NCI-H446 treated with DMSO at 0.1 percent for 48 hours (cell line): ENCODE measurements around the gene SKAP2.

ENCODE experiments used
- DNase-seq: peaks from one replicate; lab custom pipeline; 2025; lab: John Stamatoyannopoulos, UW

SKAP2 gene

DNA sequence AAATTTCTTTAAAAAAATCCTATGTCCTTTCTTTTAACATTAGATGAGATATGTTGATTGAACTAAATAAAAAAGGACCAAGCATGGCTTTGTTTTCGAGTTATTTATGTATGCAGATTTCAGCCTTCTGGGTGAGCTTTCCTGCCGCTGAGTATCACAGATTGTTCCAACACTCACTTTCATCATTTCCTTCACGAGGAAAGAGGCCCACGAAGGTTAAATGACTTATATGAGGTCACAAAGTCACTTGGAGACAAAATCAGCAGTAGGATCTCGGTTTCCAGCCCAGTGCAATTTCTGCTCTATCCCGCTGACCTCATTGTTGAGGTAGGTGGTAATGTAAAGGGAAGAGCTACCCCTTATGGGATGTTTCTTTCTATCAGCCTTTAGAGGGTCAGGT, 226.8 kb downstream of the SKAP2 start:
- DNase-seq = no peak

- DNase-seq = no peak
These were observed 227.6 kb downstream of the SKAP2 start for GRCh38 chr7:26636808-26637207.

- DNase-seq = no peak
These were observed 230.8 kb downstream of the SKAP2 start for GRCh38 chr7:26633557-26633956.

GRCh38 chr7:26631601-26632000, 232.8 kb downstream of the SKAP2 start:
- DNase-seq = no peak

DNA sequence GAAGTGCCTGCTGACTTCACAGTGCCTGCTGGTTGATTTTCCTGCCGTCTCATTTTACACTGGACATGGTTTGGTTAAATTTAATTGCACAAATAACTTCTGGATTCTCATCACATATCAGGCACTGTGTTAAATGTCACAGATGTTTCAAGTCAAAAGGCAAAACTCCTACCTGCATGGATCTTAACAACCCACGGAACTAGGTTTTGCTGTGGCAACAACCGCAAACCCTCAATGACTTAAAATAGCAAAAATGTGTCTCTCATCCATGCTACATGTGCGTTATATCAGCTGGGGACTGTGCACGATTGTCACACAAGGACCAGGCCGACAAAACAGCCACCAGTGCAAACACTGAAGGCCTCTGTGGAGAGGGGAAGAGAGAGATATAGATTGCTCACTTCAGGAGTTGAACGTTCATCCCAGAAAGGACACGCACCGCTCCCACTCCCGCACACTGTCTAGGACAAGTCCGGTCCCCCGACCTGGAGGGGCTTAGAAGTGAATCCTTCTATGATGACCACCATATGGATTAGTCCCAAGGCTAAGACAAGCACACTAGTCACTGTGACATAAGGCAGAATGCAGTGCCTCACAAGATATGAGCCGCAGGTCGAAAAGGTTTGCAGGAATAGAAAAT, 233.3 kb downstream of the SKAP2 start:
- no peak for DNase-seq

DNA sequence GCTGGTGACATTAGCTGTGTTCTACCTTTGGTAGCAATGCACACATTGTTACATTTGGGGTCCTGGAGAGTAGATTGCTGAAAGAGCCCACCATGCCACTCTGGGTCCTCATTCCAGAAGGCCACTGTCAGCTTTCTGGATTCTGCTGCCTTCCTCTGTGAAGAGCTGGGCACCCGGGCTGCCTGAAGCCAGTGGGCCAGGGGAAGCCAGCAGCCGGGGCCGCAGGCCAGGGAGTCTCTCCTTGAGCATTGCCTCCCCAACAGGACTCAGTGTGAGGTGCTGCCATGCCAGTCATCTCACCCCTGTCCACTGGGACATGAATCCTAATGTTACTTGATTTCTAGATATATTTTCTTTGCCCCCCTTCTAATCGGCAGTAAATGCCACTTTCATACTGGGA, 234.0 kb downstream of the SKAP2 start:
- no peak for DNase-seq

DNA sequence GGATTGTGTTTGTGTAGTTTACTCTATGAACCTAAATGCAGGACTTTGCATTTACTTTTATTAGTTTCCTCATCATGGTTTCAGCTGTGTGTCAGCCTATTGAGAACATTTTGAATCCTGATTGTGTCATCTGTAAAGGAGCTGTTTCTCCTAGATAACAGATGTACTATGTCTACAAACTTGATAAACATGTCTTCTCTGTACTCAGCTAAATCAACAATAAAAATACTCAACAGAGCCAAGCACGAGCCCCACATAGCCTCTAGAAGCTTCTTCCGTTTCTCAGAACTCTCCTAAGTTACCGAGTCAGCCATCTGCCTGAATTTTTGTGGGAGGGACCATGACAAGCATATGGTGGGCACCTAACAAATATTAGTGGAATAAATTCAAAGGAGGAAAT, 234.7 kb downstream of the SKAP2 start:
- DNase-seq = no peak

- no peak for DNase-seq
These were observed 236.5 kb downstream of the SKAP2 start for GRCh38 chr7:26627891-26628341.

DNA sequence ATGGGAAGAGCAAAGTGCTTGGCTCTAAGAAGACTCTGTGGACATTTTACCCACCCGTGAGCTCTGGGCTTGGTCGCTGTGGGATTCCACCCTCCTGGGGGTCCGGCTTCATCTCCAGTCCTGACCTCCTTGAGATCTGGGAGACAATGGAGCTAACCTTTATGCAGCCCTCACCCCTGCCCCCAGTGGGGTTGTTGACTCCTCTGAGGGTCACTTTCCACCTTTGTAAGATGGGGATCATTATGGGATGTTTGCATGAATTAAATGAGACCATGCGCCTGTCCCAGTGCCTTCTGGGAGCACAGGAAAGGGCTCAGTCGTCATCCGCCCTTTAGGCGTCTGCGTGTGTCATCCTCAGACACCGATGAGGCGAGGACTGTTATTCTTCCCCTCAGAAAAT, 237.2 kb downstream of the SKAP2 start:
- no peak for DNase-seq

- no peak for DNase-seq
These were observed 237.7 kb downstream of the SKAP2 start for GRCh38 chr7:26626687-26627086.

- no peak for DNase-seq
These were observed 238.2 kb downstream of the SKAP2 start for GRCh38 chr7:26626156-26626555.

DNA sequence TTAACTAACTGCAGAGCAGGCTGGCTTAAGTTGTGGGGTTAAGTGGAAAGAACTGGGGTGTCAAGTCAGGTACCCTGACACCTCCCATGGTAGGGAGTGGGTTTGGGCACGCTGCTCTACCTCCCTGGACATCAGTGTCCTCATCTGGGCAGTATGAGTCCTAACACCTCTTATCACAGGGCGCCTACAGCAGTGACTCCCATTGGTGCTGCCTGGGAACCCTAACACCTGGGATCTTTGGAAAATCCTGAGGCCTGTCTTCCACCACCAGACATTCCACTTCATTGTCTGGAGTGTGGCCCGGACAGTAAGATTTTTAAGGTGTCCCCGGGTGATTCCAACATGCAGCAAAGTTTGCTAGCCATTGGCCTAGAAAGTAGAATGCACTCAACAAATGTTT, 239.1 kb downstream of the SKAP2 start:
- no peak for DNase-seq

- no peak for DNase-seq
These were observed 239.6 kb downstream of the SKAP2 start for GRCh38 chr7:26624839-26625238.

GRCh38 chr7:26624431-26624830, 240.0 kb downstream of the SKAP2 start:
- DNase-seq = no peak

- no peak for DNase-seq
These were observed 244.0 kb downstream of the SKAP2 start for GRCh38 chr7:26620352-26620751.

- DNase-seq = no peak
These were observed 244.9 kb downstream of the SKAP2 start for GRCh38 chr7:26619348-26619984.

GRCh38 chr7:26618898-26619297, 245.5 kb downstream of the SKAP2 start:
- no peak for DNase-seq

GRCh38 chr7:26618449-26618848, 245.9 kb downstream of the SKAP2 start:
- no peak for DNase-seq
